ENCODE measurements around the gene TIMM22. TPM values are rescaled to one million over a fixed set of nuclear protein-coding genes. Genes with fewer than 3 reads are reported as not detected.

TIMM22 gene
- total RNA-seq, 6 experiments from 2014 or later: 16.8 to 21.5 (median 18.2) TPM

DNA sequence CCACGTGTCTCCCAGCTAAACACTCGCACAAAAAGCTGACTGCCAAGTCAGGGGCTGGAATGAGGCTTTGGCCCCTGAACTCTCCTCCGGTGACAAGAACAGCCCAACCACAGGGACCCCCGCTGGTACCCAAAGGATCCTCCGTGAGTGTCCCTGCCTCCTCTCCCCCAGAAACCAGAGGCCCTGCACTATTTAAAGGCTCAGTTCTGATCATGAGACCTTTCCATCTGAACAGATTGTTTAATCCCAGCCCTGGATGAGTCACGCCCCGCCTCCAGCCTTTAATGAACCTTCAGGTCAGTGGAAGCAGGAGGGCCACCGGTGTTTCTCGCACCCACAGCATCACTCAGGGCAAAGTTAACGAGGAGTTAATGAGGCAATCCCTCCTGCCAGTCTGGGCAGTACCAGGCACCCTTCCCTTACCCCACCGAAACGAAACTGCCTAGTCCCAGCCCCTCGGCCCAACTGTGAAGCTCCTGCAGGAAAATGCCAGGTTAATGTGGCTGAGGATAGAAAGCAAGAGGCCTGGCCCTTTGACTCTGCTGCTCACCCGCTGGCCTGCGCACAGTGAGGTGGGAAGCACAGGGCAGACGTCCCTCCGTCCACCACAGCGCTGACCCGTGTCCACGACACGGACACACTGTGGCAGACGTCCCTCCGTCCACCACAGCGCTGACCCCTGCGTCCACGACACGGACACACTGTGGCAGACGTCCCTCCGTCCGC, 32.4 kb downstream of the TIMM22 start:
- Mint-ChIP-seq H3K27ac (peak overlapping the region; percentile 66), H3K27me3 (ENCODE audit: insufficient read depth) (no peaks in the 10 kb centered on the region), H3K9me3 (no peaks in the 10 kb centered on the region), H3K36me3 (ENCODE audit: low read depth) (0 out of 2 replicates have a peak, but pooled peaks cover 7% of the 10 kb centered on the region), H3K4me3 (peak overlapping the region; percentile 13; the same call in 1 of the 2 replicates), H3K4me1 (ENCODE audit: low read depth) (peaks cover 11% of the 10 kb centered on the region)
- DNase-seq: peak; percentile 52
- TF ChIP-seq, protein P1, sequence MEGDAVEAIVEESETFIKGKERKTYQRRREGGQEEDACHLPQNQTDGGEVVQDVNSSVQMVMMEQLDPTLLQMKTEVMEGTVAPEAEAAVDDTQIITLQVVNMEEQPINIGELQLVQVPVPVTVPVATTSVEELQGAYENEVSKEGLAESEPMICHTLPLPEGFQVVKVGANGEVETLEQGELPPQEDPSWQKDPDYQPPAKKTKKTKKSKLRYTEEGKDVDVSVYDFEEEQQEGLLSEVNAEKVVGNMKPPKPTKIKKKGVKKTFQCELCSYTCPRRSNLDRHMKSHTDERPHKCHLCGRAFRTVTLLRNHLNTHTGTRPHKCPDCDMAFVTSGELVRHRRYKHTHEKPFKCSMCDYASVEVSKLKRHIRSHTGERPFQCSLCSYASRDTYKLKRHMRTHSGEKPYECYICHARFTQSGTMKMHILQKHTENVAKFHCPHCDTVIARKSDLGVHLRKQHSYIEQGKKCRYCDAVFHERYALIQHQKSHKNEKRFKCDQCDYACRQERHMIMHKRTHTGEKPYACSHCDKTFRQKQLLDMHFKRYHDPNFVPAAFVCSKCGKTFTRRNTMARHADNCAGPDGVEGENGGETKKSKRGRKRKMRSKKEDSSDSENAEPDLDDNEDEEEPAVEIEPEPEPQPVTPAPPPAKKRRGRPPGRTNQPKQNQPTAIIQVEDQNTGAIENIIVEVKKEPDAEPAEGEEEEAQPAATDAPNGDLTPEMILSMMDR (IDR thresholded peaks at IDR 0.05): no peak

DNA sequence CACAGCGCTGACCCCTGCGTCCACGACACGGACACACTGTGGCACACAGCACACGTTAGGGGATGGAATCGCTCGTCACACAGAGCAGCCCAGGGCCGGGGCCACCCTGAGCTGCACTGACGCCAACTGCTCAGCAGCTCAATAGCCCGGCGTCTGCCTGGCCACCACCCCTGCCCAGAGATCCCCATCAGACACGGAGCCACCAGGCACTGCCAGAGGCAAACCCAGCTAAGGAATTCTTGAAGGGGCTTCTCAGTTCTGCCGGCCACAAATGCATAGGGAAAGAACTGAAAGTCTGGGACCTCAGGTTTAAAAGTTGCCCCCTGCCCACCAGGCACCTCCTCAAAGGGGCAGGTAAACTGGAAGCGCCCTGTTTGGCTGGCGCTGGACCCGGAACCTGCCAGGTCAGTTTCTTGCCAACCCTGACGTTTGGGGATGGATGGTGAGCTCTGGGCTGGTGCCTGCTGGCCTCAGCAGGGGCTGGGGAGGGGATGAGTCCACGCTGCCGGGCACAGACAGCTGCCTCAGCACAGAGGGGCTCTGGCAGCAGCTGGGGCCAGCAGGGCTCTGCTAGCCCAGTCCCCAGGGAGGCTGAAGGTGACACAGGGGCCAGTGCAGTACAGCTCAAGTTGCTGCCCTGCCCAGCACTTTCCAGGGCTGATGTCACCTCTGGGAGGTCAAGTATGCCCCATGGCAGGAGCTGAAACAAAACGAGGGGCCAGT, 33.2 kb downstream of the TIMM22 start:
- H3K27me3 Mint-ChIP-seq (ENCODE audit: insufficient read depth): no peaks in the 10 kb centered on the region
- no peak for DNase-seq
- TF ChIP-seq, protein P1 (IDR thresholded peaks at IDR 0.05): no peak
- H3K9me3 Mint-ChIP-seq: no peaks in the 10 kb centered on the region
- 0 out of 2 replicates have a peak, but pooled peaks cover 7% of the 10 kb centered on the region for H3K36me3 Mint-ChIP-seq (ENCODE audit: low read depth)
- H3K27ac Mint-ChIP-seq: no peak overlapping the region
- no peak overlapping the region for H3K4me3 Mint-ChIP-seq
- peaks cover 11% of the 10 kb centered on the region for H3K4me1 Mint-ChIP-seq (ENCODE audit: low read depth)

DNA sequence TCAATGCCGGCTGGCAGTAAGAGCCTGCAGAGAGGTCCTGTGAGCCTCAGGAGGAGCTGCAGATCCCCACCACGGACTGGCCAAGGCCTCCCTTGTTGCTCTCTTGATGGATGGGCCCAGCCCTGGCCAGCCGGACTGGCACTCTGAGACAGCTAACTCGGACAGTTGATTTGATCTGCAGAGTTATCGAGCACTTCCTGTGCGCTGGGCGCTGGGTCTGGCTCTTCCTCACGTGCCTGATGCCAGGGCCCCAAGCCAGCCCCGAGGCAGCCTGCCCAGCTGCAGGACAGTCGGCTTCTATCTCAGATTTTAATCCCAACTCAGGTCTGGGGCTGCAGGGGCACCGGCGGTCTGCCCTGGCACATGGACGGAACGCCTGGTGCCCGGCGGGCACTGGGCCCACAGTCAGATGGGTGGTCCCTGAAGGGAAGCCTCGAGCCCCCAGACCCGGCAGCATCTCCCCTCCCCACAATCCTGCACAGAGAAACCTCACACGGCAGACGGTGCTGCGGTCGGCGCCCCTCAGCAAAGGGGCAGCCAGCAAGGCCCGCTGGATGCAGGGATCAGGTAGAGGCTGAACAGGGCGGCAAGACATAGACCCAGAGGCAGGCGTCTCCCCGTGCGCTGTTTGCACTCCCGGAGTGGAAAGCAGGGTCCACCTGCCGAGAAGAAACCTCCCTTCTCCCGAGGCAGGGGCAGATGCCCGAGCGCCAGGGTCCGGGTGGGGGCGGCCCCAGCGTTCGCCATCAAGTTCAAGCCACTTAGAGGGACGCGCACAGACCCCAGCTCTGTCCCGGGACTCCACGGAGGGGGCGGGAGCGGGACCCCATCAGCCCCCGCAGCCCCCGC, 34.0 kb downstream of the TIMM22 start:
- TF ChIP-seq, protein P1 (IDR thresholded peaks at IDR 0.05): no peak

DNA sequence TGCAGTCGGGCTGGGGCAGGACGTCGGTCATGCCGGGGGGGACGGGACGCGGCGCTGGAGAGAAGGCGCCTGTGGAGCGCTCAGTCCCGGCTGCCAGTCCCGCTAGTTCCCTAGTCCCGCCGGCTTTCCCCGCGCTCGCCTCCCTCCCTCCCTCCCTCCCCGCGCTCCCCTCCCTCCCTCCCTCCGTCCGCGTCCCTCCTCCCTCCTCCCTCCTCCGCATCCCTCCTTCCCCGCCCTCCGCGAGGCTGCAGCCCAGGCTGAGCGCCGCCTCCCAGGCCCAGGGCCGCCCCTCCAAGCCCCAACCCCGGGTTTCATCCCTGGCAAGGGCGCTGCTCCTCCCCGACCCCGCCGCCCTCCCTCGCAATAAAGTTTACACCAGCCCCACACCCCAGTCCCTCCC, 34.8 kb downstream of the TIMM22 start:
- no peaks in the 10 kb centered on the region for H3K9me3 Mint-ChIP-seq
- DNase-seq: no peak
- TF ChIP-seq, protein P1 (IDR thresholded peaks at IDR 0.05): no peak
- H3K27ac Mint-ChIP-seq: no peak overlapping the region
- H3K27me3 Mint-ChIP-seq (ENCODE audit: insufficient read depth): no peaks in the 10 kb centered on the region
- H3K4me3 Mint-ChIP-seq: no peak overlapping the region
- no peaks in the 10 kb centered on the region for H3K36me3 Mint-ChIP-seq (ENCODE audit: low read depth)
- H3K4me1 Mint-ChIP-seq (ENCODE audit: low read depth): peaks cover 11% of the 10 kb centered on the region

More for the DNA sequence above, 34.0 kb downstream of the TIMM22 start:
- H3K9me3 Mint-ChIP-seq: no peaks in the 10 kb centered on the region
- DNase-seq: no peak
- H3K27me3 Mint-ChIP-seq (ENCODE audit: insufficient read depth): no peaks in the 10 kb centered on the region
- H3K4me3 Mint-ChIP-seq: no peak overlapping the region
- H3K27ac Mint-ChIP-seq: no peak overlapping the region
- 0 out of 2 replicates have a peak, but pooled peaks cover 2% of the 10 kb centered on the region for H3K36me3 Mint-ChIP-seq (ENCODE audit: low read depth)
- peaks cover 11% of the 10 kb centered on the region for H3K4me1 Mint-ChIP-seq (ENCODE audit: low read depth)

DNA sequence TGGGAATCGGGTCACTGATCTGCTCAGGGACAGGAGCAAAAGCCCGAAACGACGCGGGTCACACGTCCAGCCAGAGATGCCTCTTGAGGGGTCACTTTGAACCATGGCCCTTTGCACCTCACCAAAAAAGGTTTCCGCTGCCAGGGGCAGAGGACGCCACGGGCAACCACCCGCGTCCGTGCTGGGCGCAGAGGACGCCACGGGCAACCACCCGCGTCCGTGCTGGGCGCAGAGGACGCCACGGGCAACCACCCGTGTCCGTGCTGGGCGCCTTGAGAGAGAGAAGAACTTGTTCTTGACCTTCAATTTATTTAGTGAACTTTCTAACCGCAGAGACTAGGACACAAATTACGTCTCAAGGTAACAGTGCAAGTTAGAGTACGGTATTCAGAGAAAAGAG, 35.5 kb downstream of the TIMM22 start:
- Mint-ChIP-seq H3K27ac (no peak overlapping the region), H3K4me3 (no peak overlapping the region), H3K27me3 (ENCODE audit: insufficient read depth) (no peaks in the 10 kb centered on the region), H3K4me1 (ENCODE audit: low read depth) (peaks cover 11% of the 10 kb centered on the region), H3K9me3 (no peaks in the 10 kb centered on the region), H3K36me3 (ENCODE audit: low read depth) (no peaks in the 10 kb centered on the region)
- no peak for DNase-seq
- TF ChIP-seq, protein P1 (IDR thresholded peaks at IDR 0.05): no peak

Measured in HFFc6 (cell line).